Gastrocnemius medialis (tissue), 4 donors: ENCODE results near the gene EXTL1. TPM values are rescaled to one million over a fixed set of nuclear protein-coding genes. Genes with fewer than 3 reads are reported as not detected.

Source experiments
- ATAC-seq, 2 donors: fragments of 150-250 bp; one replicate each; pipeline ENCODE4 v1.9.1; 2016
- DNase-seq, 2 donors: peaks; one replicate each; pipeline ENCODE4 v3.0.0-alpha.2; 2019
- H3K27ac ChIP-seq, 4 donors: fragments of 200-600 bp; sonication (generic); 1 replicate in 1 of 4; 2 replicates in 3 of 4; pipeline ENCODE4 v1.5.1; 2016 to 2018; ENCODE audit warnings: mild to moderate bottlenecking in 2 of 4, moderate library complexity in 1 of 4
- H3K27me3 ChIP-seq, 3 donors: fragments of 200-600 bp; sonication (generic) in 2 of 3; 1 replicate in 1 of 3; 2 replicates in 2 of 3; pipeline versions ENCODE4 v1.5.1 to v1.6.0; 2016 to 2019; ENCODE audit warnings: mild to moderate bottlenecking in 1 of 3, moderate library complexity in 1 of 3
- H3K36me3 ChIP-seq, 2 donors: fragments of 200-600 bp; sonication (generic) in 1 of 2; one replicate each; pipeline ENCODE4 v1.5.1; 2017 to 2018
- H3K4me1 ChIP-seq, 2 donors: fragments of 200-600 bp; sonication (generic) in 1 of 2; one replicate each; pipeline ENCODE4 v1.5.1; 2016 to 2017; ENCODE audit warnings: mild to moderate bottlenecking in 2 of 2
- H3K4me3 ChIP-seq, 4 donors: fragments of 200-600 bp; sonication (generic) in 3 of 4; 1 replicate in 1 of 4; 2 replicates in 3 of 4; pipeline ENCODE4 v1.5.1; 2016 to 2019; ENCODE audit warnings: mild to moderate bottlenecking in 2 of 4
- H3K9me3 ChIP-seq, 3 donors: fragments of 200-600 bp; sonication (generic) in 2 of 3; 1 replicate in 1 of 3; 2 replicates in 2 of 3; pipeline ENCODE4 v1.5.1; 2016 to 2019
- POLR2A ChIP-seq, 2 donors: fragments of 450-650 bp; IDR thresholded peaks; one replicate each; pipeline ENCODE4 v1.6.1; 2017; ENCODE audit warnings: antibody characterized with exemption in 2 of 2, mild to moderate bottlenecking in 2 of 2, moderate library complexity in 2 of 2
- in situ Hi-C, 4 donors: fragments of 200-750 bp; cut with MboI; loops; one replicate each; pipeline versions ENCODE4 v1.15.0 to v1.8.0; 2017; ENCODE audit warnings: low sequenced_read_pairs in 4 of 4
- intact Hi-C: fragments of 100-400 bp; cut with DNase I; formaldehyde crosslinking; loops from one replicate; pipeline ENCODE4 v1.15.1; 2023; ENCODE audit warnings: low total_unique reads
- total RNA-seq, 4 donors: library from RNA; depleted of rRNA; stranded (reverse); fragments of >200 nt; gene quantifications; one replicate each; pipeline versions ENCODE4 v1.1.0 to v1.2.3, GENCODE V29; 2016
- TF ChIP-seq, protein P1 (sequence below), 5 experiments: fragments of 450-650 bp in 3 of 5; fragments of 200-600 bp in 2 of 5; sonication (generic) in 2 of 5; IDR thresholded peaks in 4 of 5; conservative IDR thresholded peaks in 1 of 5; 1 replicate in 4 of 5; 2 replicates in 1 of 5; pipeline ENCODE4 v1.5.1; 2016 to 2019; ENCODE audit warnings: antibody characterized with exemption in 5 of 5, mild to moderate bottlenecking in 3 of 5, moderate library complexity in 3 of 5

The EXTL1 gene
- total RNA-seq, 4 donors from 2014 or later: 0.33 to 0.95 TPM; not detected in 2

DNA sequence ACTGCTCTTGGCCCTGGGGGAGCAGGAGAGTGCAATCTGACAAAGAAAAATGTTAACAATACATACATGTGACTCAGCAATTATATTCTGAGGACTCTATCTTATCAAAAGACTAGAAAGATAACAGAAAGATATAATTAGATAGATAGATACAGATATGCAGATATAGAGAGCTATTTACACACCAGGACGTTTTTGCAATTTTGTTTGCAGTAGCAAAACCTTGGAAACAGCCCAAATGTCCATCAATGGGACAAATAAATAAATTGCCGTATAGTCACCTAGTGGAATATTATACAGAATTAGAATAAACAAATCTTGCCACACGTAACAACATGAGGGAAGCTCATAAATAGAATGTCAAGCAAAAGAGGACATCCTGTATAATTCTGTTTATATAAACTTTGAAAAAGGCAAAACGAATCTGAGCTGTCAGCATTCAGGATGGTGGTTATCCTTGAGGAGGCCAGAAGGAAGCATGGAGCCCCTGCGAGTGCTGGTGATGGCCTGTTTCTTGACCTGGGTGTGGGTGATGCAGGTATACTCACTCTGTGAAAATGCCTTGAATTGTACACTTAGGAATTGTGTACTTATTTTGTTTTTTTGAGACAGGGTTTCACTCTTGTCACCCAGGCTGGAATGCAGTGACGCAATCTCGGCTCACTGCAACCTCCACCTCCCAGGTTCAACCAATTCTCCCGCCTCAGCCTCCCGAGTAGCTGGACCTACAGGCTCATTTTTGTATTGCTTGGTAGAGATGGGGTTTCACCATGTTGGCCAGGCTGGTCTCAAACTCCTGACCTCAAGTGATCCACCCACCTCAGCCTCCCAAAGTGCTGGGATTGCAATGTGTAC is 58.6 kb downstream of the EXTL1 start:
- no peak for TF ChIP-seq POLR2A (IDR thresholded peaks at IDR 0.05)
- TF ChIP-seq, protein P1, sequence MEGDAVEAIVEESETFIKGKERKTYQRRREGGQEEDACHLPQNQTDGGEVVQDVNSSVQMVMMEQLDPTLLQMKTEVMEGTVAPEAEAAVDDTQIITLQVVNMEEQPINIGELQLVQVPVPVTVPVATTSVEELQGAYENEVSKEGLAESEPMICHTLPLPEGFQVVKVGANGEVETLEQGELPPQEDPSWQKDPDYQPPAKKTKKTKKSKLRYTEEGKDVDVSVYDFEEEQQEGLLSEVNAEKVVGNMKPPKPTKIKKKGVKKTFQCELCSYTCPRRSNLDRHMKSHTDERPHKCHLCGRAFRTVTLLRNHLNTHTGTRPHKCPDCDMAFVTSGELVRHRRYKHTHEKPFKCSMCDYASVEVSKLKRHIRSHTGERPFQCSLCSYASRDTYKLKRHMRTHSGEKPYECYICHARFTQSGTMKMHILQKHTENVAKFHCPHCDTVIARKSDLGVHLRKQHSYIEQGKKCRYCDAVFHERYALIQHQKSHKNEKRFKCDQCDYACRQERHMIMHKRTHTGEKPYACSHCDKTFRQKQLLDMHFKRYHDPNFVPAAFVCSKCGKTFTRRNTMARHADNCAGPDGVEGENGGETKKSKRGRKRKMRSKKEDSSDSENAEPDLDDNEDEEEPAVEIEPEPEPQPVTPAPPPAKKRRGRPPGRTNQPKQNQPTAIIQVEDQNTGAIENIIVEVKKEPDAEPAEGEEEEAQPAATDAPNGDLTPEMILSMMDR (IDR thresholded peaks at IDR 0.05 in 4 of 5, conservative IDR thresholded peaks at IDR 0.05 in 1 of 5): no peak
- Histone ChIP-seq H3K27me3 (no peaks in the 10 kb centered on the region), H3K9me3 (no peaks in the 10 kb centered on the region), H3K36me3 (no peaks in the 10 kb centered on the region), H3K4me1 (peaks cover 63 to 77% of the 10 kb centered on the region in 2 donors), H3K27ac (peak overlapping the region; percentile 88 to 96 (median 90)), H3K4me3 (no peak overlapping the region)
- ATAC-seq: no peak
- DNase-seq: no peak
- intact Hi-C loops (no loop called here), in situ Hi-C loops (no loop called here)

DNA sequence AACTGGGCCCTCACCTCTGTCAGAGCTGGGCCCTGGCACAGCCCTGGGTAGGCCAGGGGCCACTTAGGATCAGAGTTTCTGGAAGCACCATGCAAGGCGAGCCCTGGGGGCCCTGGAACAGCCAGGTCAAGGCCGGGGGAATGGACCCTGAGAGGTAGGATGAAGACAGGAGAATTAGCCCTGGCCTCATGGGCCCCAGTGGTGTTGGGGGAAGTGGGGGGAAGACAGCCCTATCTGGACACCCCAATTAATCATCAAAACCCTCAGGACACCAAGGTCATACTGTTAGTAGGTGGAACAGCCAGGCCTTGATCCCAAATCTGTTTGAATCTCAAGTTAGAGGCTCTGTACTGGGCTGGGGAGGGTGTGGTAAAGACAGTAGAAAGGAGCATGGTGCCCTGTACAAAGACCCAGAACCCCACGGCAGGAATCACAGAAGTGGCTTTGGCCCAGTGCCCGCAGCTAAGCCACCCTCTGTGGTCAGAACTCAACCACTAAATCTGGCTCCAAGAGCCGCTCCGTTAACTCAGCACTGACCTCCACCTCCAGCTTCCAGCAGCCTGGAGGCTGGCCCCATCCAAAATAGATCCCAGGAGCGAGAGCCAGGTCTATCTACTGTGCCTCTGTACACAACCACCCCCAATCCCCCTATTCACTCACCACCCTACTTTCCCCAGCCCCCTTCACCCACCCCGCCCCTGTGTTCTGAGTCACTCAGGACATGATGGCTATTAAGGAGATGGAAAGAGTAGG is 59.9 kb downstream of the EXTL1 start:
- Histone ChIP-seq H3K36me3 (no peaks in the 10 kb centered on the region), H3K9me3 (no peaks in the 10 kb centered on the region), H3K4me3 (no peak overlapping the region), H3K27ac (peak overlapping the region; percentile 88 to 96 (median 90)), H3K4me1 (peaks cover 63 to 66% of the 10 kb centered on the region in 2 donors), H3K27me3 (no peaks in the 10 kb centered on the region)
- intact Hi-C loops: no loop called here
- in situ Hi-C loops: no loop called here
- ATAC-seq (peak; percentile 28 to 30), DNase-seq (peak; percentile 76 to 88)
- TF ChIP-seq, protein P1 (IDR thresholded peaks at IDR 0.05 in 4 of 5, conservative IDR thresholded peaks at IDR 0.05 in 1 of 5): no peak
- peak; percentile 21 to 46 for TF ChIP-seq POLR2A (IDR thresholded peaks at IDR 0.05)

DNA sequence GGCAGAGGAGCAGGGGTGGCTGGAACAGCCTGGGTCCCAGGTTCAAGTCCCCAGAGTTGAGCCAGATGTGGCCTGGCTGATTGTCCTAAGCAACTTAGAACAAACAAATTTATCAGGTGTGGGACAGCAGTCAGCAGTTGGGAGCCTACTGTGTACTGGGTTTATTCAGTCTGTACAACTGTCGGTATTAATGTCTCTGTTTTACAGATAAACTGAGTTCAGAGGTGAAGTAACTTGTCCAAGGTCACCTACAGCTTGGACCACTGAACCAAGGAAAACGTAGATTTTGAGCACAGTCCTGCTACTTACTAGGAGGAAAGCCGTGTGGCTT is 60.4 kb downstream of the EXTL1 start:
- DNase-seq (no peak), ATAC-seq (no peak)
- peak overlapping the region; percentile 88 to 96 (median 90) for H3K27ac ChIP-seq
- intact Hi-C loops (no loop called here), in situ Hi-C loops (no loop called here)
- no peak overlapping the region for H3K4me3 ChIP-seq
- no peaks in the 10 kb centered on the region for H3K36me3 ChIP-seq
- TF ChIP-seq, protein P1 (IDR thresholded peaks at IDR 0.05 in 4 of 5, conservative IDR thresholded peaks at IDR 0.05 in 1 of 5): no peak
- no peak for TF ChIP-seq POLR2A (IDR thresholded peaks at IDR 0.05)
- H3K4me1 ChIP-seq: peaks cover 63 to 64% of the 10 kb centered on the region in 2 donors
- H3K27me3 ChIP-seq: no peaks in the 10 kb centered on the region
- H3K9me3 ChIP-seq: no peaks in the 10 kb centered on the region

DNA sequence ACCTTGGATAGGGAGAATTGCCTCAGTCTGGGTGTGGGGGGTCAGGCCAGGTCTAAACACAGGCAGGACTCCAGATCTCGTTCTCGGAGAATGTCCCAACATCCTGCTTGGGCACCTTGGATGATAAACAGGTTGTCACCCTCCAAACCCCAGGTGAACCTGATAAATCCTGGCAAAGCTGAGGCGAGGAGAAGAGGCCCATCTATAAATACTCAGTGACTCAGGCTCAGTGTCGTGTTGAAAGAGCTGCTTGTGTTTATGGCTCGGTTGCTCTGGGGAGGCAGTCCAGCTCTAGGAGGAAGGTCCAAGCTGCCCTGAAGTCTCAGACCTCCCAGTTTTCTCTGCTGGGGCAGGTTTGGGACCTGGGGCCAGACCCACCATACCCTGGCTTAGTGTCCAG is 61.6 kb downstream of the EXTL1 start:
- peak overlapping the region in 3 of 4 donors; percentile 14 to 40 (median 39) for H3K4me3 ChIP-seq
- in situ Hi-C loops (no loop called here), intact Hi-C loops (loop anchor here (1.0 kb wide), 1 partner anchor 47 kb away; no protein-coding TSS in a partner anchor)
- DNase-seq: peak; percentile 93 to 96
- H3K27me3 ChIP-seq: no peaks in the 10 kb centered on the region
- no peaks in the 10 kb centered on the region for H3K36me3 ChIP-seq
- TF ChIP-seq, protein P1 (IDR thresholded peaks at IDR 0.05 in 4 of 5, conservative IDR thresholded peaks at IDR 0.05 in 1 of 5): no peak
- peak; percentile 68 to 81 for TF ChIP-seq POLR2A (IDR thresholded peaks at IDR 0.05)
- peaks cover 55 to 60% of the 10 kb centered on the region in 2 donors for H3K4me1 ChIP-seq
- peak overlapping the region; percentile 88 to 96 (median 90) for H3K27ac ChIP-seq
- peak; percentile 76 to 78 for ATAC-seq
- H3K9me3 ChIP-seq: no peaks in the 10 kb centered on the region
